T47D (cell line): ENCODE results near the gene VWF.
"Not testable (repeated sequence)": the region's sequence is repeated elsewhere in the genome, so short reads cannot be mapped to it uniquely, and the experiment has no call there.

Experiments
- DNase-seq, 2 experiments: peaks; one replicate each; pipeline versions ENCODE4 v3.0.0 to v3.0.0-alpha.2; 2011 to 2012; ENCODE audit warnings: low read depth in 1 of 2, low spot score in 1 of 2
- JUND ChIP-seq: IDR thresholded peaks from 2 replicates; pipeline ENCODE4 v1.6.1; 2012; ENCODE audit warnings: low read depth
- in situ Hi-C: cut with HindIII; loops from 2 replicates; pipeline ENCODE4 v1.10.0; 2016; ENCODE audit warnings: low sequenced_read_pairs, low pct_unique_long_range_greater_than_20kb

The VWF gene

GRCh38 chr12:6124411-6125309 is at the start of gene VWF:
TSS of gene VWF (minus strand) at chr12:6124670. CDS start at chr12:6123196, 1,474 bp downstream.
- no peak for TF ChIP-seq JUND
- no peak for DNase-seq
- in situ Hi-C loops: no loop called here

DNA sequence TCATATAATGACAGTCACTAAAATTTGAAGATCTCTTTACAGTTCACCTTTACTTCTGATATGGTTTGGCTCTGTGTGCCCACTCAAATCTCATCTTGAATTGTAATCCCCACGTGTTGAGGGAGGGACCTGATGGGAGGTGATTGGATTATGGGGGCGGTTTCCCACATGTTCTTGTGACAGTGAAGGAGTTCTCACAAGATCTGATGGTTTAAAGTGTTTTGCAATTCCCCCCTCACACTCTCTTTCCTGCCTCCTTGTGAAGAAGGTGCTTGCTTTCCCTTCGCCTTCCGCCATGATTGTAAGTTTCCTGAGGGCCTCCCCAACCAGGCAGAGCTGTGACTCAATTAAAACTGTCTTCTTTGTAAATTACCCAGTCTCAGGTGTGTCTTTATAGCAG is 48.4 kb upstream of the VWF start:
- in situ Hi-C loops: no loop called here
- DNase-seq: no peak
- no peak for TF ChIP-seq JUND

- no peak for TF ChIP-seq JUND
- in situ Hi-C loops: no loop called here
- no peak for DNase-seq
Measured at GRCh38 chr12:6172086-6172485, 47.6 kb upstream of the VWF start.

GRCh38 chr12:6171409-6172015 is 47.0 kb upstream of the VWF start:
- no peak for DNase-seq
- no peak for TF ChIP-seq JUND
- in situ Hi-C loops: no loop called here

DNA sequence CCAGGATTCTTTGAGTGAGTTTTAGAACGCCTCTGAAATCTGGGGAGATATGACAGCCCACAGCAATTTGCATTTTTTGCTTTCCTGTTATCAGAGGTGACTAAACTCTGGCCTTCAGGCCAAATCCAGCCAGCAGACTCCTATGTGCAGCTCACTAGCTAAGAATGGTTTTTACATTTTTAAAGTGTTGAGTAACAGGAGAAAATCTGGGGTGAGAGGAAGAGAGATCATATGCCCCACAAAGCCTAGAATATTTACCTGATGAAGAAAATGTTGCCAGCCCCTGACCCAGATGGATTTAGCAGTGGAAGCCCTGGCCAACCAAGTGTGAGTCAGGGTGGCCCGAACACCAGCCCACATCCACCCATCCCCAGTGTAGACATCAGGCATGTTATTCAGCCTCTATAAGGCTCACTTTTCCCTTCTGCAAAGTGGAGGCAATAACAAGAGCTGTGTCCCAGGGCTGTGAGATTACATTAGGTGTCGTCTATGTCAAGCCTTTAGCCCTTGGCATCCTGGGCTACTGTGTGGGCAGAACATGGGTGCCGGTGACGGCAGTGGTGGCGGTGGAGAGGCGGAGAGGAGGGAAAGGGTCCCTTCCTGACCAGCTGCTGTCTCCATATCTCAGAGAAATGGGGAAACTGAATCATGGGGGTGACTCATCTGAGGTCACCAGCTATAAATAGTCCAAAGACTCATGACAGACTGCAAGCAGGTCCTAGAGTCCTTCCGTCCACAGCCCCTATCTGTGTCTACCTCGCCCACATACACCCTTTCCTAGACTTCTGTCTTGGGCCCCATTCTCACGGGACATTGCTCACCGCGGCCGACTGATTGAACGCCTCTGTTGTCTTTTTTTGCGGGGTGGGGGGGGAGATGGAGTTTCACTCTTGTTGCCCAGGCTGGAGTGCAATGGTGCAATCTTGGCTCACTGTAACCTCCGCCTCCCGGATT is 43.1 kb upstream of the VWF start:
- TF ChIP-seq JUND: no peak
- in situ Hi-C loops: no loop called here
- no peak for DNase-seq

DNA sequence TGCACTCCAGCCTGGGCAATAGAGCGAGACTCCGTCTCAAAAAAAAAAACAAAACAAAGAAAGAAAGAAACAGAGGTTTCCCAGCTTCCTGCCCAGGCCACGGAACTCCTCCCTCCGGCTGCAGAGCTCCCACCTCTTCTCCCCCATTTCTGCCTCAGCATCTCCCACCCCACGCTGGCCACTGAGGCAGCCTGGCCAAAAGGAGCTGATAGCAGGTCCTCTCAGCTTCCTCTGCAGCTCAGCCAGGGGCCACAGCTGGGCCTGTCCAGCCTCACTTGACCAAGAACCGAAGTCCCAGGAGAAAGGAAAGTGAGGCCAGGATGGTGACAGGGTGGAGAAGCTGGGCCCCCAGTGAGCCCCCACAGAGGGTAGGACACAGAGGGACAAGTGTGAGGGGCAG is 42.3 kb upstream of the VWF start:
- in situ Hi-C loops: no loop called here
- DNase-seq: no peak

DNA sequence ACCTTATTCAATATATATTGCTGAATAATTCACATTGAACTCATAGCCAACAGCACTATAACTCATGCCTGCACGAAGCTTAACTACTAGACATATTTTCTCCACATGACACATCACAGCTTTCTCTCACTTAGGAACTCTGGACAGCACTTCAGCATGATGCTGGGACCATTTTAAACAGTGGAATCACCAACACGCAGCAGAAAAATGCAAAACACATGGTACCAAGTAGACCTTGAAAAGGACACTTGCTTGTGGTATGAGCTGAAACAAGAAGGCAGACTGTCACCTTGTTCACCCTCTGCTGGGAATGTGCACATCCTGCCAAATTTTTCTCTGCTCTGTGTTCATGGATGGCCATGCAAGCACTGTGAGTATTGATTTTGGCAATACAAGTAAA is 40.9 kb upstream of the VWF start:
- TF ChIP-seq JUND: no peak
- in situ Hi-C loops: no loop called here
- DNase-seq: no peak

More for the DNA sequence above, 42.3 kb upstream of the VWF start:
- TF ChIP-seq JUND: no peak

DNA sequence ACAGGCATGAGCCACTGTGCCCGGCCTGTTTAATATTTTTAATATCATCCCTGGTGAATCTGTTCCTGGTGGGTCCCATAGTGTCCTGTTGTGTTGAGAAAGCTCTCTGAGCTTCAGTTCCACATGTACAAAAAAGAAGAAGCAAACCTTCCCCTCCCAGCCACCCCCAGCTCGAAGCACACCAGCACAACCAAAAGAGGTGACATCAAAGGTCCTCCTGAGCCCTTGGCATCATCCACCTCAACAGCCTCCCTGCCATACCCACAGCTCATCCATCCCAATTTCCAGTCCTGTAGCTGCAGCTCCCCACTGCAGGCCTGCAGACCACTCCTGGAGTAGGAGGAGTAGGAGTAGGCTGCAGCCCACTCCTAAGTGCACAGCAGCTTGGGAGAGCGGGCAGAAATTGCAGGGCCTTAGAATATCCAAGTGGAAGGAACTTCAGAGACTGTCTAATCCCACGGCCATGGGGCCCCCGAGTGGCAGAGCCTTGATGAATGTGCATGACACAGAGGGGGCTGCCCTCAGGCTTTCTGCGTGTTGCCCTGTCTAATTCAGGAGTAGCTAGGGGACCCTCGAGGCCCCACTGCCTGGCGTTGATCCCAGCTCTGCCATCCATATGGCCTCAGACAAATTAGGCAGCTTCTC is 39.1 kb upstream of the VWF start:
- in situ Hi-C loops: no loop called here
- no peak for DNase-seq
- no peak for TF ChIP-seq JUND

- no peak for TF ChIP-seq JUND
- no peak for DNase-seq
Measured at GRCh38 chr12:6161124-6161882, 36.8 kb upstream of the VWF start.

GRCh38 chr12:6160049-6160649 is 35.7 kb upstream of the VWF start:
- DNase-seq, in situ Hi-C loops: not testable (repeated sequence)

More at GRCh38 chr12:6161124-6161882, 36.8 kb upstream of the VWF start:
- in situ Hi-C loops: no loop called here

DNA sequence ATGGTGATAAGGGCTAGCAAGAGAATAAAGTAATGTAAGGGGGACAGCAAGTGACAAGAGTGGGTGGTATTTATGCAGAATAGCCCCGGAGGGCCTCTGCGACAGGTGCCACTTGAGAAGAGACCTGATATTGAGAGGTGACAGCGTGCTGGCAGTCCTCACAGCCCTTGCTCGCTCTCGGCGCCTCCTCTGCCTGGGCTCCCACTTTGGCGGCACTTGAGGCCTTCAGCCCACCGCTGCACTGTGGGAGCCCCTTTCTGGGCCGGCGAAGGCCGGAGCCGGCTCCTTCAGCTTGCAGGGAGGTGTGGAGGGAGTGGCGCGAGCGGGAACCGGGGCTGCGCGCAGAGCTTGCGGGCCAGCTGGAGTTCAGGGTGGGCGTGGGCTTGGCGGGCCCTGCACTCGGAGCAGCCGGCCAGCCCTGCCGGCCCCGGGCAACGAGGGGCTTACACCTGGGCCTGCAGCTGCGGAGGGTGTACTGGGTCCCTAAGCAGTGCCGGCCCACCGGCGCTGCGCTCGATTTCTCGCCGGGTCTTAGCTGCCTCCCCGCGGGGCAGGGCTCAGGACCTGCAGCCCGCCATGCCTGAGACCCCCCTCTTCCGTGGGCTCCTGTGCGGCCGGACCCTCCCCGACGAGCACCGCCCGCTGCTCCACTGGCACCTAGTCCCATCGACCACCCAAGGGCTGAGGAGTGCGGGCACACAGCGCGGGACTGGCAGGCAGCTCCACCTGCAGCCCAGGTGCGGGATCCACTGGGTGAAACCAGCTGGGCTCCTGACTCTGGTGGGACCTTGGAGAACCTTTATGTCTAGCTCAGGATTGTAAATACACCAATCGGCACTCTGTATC is 34.9 kb upstream of the VWF start:
- not testable (repeated sequence) for DNase-seq

More for the DNA sequence above, 34.9 kb upstream of the VWF start:
- in situ Hi-C loops: not testable (repeated sequence)
